Neutrophil (primary cell): ENCODE data around the gene SLC7A10.

Source experiments
- H3K27ac ChIP-seq: fragments of 200-600 bp; sonication (generic); 2 replicates; pipeline ENCODE4 v1.5.1; 2016; ENCODE audit warnings: mild to moderate bottlenecking, moderate library complexity
- H3K27me3 ChIP-seq: fragments of 200-600 bp; sonication (generic); 2 replicates; pipeline ENCODE4 v1.6.0; 2016; ENCODE audit warnings: mild to moderate bottlenecking
- H3K36me3 ChIP-seq: fragments of 200-600 bp; sonication (generic); 2 replicates; pipeline ENCODE4 v1.5.1; 2017
- H3K4me1 ChIP-seq, 2 experiments: fragments of 200-600 bp in 1 of 2; sonication (generic) in 1 of 2; 1 replicate in 1 of 2; 2 replicates in 1 of 2; pipeline versions ENCODE4 v1.5.1 to v1.6.1; 2013 to 2016; ENCODE audit warnings: low read depth in 1 of 2, low read length in 1 of 2, mild to moderate bottlenecking in 1 of 2, moderate library complexity in 1 of 2; ENCODE audit not compliant: control insufficient read depth in 1 of 2, insufficient read depth in 1 of 2
- H3K4me3 ChIP-seq, 2 experiments: fragments of 200-600 bp in 1 of 2; sonication (generic) in 1 of 2; 1 replicate in 1 of 2; 2 replicates in 1 of 2; pipeline ENCODE4 v1.5.1; 2013 to 2016; ENCODE audit warnings: low read depth in 1 of 2, low read length in 1 of 2, mild to moderate bottlenecking in 1 of 2, moderate library complexity in 1 of 2
- H3K9me3 ChIP-seq: fragments of 200-600 bp; sonication (generic); 2 replicates; pipeline ENCODE4 v1.5.1; 2016
- CTCF ChIP-seq: fragments of 200-600 bp; sonication (generic); IDR thresholded peaks from 2 replicates; pipeline ENCODE4 v1.5.1; 2016; ENCODE audit warnings: antibody characterized with exemption

Gene SLC7A10

GRCh38 chr19:33163481-33163880, 62.2 kb downstream of the SLC7A10 start:
- peak overlapping the region; percentile 33 for H3K27ac ChIP-seq
- no peak overlapping the region for H3K4me3 ChIP-seq
- H3K4me1 ChIP-seq, result peaks cover 40% of the 10 kb centered on the region in 2 experiments
- no peaks in the 10 kb centered on the region for H3K9me3 ChIP-seq
- H3K27me3 ChIP-seq, result no peaks in the 10 kb centered on the region
- H3K36me3 ChIP-seq, result no peaks in the 10 kb centered on the region
- no peak for TF ChIP-seq CTCF

- no peak for TF ChIP-seq CTCF
- no peaks in the 10 kb centered on the region for H3K9me3 ChIP-seq
- H3K27ac ChIP-seq, result peak overlapping the region; percentile 81
- no peaks in the 10 kb centered on the region for H3K27me3 ChIP-seq
- peaks cover 49 to 50% of the 10 kb centered on the region in 2 experiments for H3K4me1 ChIP-seq
- H3K4me3 ChIP-seq, result no peak overlapping the region
- no peaks in the 10 kb centered on the region for H3K36me3 ChIP-seq
These were observed 64.4 kb downstream of the SLC7A10 start for GRCh38 chr19:33161201-33161600.

GRCh38 chr19:33159893-33160292, 65.8 kb downstream of the SLC7A10 start:
- H3K27me3 ChIP-seq, result no peaks in the 10 kb centered on the region
- peak overlapping the region; percentile 81 for H3K27ac ChIP-seq
- TF ChIP-seq CTCF, result no peak
- H3K4me3 ChIP-seq, result peak overlapping the region in 1 of 2 experiments; percentile 8
- H3K9me3 ChIP-seq, result no peaks in the 10 kb centered on the region
- H3K4me1 ChIP-seq, result peaks cover 49 to 50% of the 10 kb centered on the region in 2 experiments
- no peaks in the 10 kb centered on the region for H3K36me3 ChIP-seq

DNA sequence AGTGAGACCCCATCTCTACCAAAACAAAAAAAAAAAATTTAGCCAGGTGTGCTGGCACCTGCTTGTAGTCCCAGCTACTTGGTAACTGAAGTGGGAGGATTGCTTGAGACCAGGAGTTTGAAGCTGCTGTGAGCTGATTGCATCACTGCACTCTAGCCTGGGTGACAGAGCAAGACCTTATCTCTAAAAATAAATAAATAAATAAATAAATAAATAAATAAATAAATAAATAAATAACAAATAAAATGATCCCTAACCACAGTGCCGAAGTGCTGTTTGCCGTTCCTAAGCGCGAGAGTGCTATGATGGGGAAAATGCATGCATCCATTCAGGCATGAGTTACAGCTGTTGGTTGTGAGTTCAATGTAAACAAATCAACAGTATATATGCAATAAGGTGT, 66.5 kb downstream of the SLC7A10 start:
- Histone ChIP-seq H3K9me3 (no peaks in the 10 kb centered on the region), H3K27ac (peak overlapping the region; percentile 81), H3K27me3 (no peaks in the 10 kb centered on the region), H3K36me3 (no peaks in the 10 kb centered on the region), H3K4me1 (peaks cover 49 to 50% of the 10 kb centered on the region in 2 experiments), H3K4me3 (no peak overlapping the region)
- TF ChIP-seq CTCF, result no peak
